Jurkat, Clone E6-1 (cell line): ENCODE data around the gene AUTS2.

ENCODE experiments used
- DNase-seq: peaks from one replicate; pipeline ENCODE4 v3.0.0-alpha.2; 2011; ENCODE audit warnings: low read depth, low spot score
- H3K4me3 ChIP-seq: 2 replicates; pipeline ENCODE4 v1.5.1; 2011; ENCODE audit warnings: mild to moderate bottlenecking, low read length, control low read depth, moderate library complexity

Gene AUTS2

DNA sequence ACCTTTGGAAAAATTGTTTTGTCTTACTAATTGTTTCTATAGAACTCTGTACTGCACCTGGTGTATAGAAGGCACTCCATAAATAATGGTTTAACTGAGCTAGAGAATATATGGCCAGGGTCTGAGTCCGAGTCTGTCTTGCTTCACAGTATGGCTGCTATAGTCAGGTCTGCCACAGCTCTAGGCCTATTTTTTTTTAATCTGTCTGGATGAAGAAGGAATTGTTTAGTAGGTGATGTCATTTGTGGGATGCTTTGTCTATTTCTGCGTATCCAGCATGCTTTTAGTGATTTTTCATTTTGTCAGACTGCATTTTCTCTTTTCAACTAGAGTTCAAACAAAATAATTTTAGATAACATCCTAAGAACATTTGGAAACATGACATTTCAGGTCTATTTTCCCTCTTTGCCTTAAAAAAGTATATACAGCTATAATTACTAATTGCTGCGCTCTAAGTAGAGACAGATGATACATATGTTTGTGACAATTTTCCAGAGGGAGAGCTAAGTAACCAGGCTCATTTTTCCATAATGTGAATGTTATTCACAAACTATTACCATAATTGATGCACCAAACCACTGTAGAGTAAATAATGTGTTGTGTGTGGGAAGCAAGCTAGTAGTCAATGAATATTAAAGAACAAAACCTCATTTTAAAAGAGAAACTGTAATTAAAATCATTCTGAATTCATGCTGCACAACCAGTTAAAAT is 361.7 kb downstream of the AUTS2 start:
- no peak for DNase-seq
- H3K4me3 ChIP-seq, result no peak overlapping the region

GRCh38 chr7:69961436-69961835 is 363.2 kb downstream of the AUTS2 start:
- no peak overlapping the region for H3K4me3 ChIP-seq
- no peak for DNase-seq

DNA sequence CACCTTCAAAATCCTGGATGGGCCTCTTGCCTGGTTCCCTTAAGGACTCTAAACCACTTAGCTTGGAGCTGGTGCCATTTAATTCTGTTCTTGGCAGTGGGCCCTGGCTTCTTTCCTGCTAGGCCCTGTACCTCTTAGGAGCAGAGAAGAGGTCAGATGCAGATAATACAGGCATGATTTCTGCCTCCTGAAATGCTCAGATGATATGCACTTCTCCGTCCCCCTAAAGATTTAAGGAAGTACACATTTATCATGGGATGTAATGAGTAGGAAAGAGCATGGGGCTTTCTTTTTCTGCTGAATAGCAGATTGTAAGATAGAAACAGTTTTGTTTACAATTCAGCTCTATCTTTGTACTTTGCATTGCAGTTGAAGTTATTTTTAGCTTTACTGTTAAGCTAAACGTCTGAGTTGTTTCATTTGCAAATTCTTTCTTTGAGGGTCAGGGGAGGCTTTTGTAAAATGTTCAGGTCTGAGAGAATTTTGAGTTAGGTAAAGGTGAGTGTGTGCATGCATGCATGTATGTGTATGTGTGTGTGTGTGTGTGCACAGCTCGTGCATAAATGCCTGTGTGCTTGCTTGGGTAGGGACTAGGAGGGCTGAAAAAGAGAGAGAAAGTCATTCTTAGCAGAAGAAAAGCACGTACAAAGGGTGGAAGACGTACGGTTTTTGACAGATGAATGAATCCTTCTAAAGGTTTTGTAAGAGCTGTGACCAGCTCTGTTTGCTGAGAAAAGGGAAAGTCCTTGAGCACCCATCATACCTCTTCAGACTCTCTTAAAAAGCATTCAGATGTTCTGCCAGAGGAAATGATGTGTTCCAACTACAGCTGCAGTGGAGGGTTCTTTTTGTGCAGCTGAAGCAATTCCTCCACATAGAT is 364.2 kb downstream of the AUTS2 start:
- no peak overlapping the region for H3K4me3 ChIP-seq
- DNase-seq, result no peak

DNA sequence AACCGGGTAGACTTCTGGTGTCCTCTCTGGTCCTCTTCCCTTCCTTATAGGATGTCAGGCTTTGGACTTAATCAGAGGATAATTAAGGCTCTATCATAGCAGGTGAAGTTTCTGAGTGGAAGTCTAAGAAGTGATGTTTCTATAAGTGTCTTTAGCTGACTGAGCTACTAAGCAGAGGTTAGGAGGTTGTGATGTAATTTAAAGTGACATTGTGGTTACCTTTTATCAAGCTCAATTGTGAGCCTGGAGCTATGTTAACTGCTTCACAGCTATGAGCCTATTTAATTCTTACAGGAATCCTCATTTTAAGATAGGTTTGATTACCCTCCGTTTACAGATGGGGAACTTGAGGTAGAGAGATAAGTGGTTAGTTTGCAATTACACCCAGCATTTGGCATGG is 365.1 kb downstream of the AUTS2 start:
- peak; percentile 49 for DNase-seq
- H3K4me3 ChIP-seq, result no peak overlapping the region

- DNase-seq, result no peak
- no peak overlapping the region for H3K4me3 ChIP-seq
Measured at GRCh38 chr7:69966766-69967591, 368.7 kb downstream of the AUTS2 start.

GRCh38 chr7:69967689-69968450 is 369.6 kb downstream of the AUTS2 start:
- H3K4me3 ChIP-seq, result no peak overlapping the region
- no peak for DNase-seq

GRCh38 chr7:69968969-69969556 is 370.8 kb downstream of the AUTS2 start:
- no peak for DNase-seq
- no peak overlapping the region for H3K4me3 ChIP-seq

DNA sequence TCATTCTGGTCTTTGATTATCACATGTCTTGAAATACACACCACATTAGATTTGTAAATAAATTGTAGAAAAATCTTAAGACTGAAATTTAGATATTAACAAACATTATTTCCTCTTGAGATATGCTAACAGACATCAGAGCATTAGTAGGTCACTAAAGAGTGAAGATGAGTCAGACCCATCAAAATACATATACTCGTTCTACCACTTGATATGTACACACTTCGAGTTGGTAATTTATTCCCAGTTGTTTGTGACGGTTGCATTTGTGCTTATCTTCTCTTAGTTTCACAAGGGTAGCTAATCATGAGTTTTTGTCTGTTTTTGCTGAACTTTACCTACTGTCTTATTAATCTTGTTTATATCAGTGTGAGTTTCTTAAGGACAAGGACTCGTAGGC is 383.4 kb downstream of the AUTS2 start:
- H3K4me3 ChIP-seq, result no peak overlapping the region
- DNase-seq, result no peak

GRCh38 chr7:69982197-69982596 is 383.9 kb downstream of the AUTS2 start:
- no peak for DNase-seq
- H3K4me3 ChIP-seq, result no peak overlapping the region

GRCh38 chr7:69989551-69989950 is 391.3 kb downstream of the AUTS2 start:
- no peak for DNase-seq
- no peak overlapping the region for H3K4me3 ChIP-seq

DNA sequence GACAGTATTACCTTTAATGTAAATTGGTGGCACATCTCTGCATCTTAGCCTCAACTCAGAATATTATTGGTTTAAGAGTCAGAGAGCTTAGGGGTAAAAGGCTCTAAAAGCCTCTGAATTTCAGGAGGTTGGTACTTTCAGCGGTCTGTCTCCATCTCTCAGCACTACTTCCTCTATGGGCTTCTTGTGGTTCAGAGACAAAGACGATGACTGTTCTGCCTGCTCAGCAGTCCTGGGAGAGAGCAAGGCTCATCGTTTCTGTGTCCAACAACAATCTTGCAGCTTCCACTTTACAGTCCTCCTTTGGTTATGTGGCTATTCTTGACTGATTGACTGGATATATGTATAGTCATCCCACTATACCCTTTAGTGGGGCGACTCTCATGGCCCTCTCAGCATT is 394.7 kb downstream of the AUTS2 start:
- peak; percentile 49 for DNase-seq

DNA sequence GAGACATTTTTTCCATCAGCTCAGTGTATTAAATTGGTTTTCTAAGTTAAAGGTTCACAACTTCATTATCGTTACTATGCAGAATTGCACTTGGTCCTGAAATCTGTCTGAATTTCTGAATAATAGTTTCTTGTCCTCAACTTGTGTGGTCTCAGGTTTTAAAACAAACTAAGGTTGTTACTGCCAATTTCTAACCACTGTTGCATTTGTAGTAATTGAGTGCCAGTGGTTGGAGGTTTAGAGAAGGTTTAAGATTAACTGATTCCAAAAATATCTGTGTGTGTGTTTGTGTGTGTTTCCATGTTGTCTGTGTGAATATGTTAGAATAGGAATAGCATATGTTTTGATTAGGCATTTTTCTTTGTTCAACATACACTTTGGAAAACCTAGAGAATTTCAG is 395.9 kb downstream of the AUTS2 start:
- DNase-seq, result no peak
- no peak overlapping the region for H3K4me3 ChIP-seq

More for the DNA sequence above, 394.7 kb downstream of the AUTS2 start:
- no peak overlapping the region for H3K4me3 ChIP-seq

- H3K4me3 ChIP-seq, result no peak overlapping the region
- DNase-seq, result no peak
Measured at GRCh38 chr7:69994886-69995542, 396.7 kb downstream of the AUTS2 start.

- H3K4me3 ChIP-seq, result no peak overlapping the region
- no peak for DNase-seq
Measured at GRCh38 chr7:69996121-69996520, 397.8 kb downstream of the AUTS2 start.

DNA sequence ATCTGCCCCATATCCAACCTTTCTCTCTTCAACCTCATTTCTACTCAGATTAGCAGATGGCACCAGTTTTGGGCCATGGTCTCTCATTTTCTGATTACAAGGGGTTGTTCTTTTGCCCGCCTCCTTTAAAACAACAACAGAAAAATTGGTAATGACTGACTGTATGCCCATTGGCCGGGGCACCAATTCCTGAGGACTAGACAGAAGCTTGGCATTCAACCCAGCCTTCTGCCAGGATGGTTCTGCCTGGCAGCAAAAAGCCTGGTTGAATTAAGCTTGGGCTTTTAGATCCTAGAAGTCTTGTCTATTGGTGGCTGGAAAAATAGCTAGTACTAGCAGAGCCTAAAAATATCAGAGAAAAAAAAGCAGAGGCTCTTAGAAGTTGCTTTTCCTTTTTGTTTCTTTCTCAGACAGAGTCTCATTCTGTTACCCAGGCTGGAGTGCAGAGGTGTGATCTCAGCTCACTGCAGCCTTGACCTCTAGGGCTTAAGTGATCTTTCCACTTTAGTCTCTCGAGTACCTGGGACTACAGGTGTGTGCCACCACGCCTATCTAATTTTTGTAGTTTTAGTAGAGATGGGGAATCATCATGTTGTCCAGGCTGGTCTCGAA is 402.6 kb downstream of the AUTS2 start:
- DNase-seq, result no peak
- H3K4me3 ChIP-seq, result no peak overlapping the region

DNA sequence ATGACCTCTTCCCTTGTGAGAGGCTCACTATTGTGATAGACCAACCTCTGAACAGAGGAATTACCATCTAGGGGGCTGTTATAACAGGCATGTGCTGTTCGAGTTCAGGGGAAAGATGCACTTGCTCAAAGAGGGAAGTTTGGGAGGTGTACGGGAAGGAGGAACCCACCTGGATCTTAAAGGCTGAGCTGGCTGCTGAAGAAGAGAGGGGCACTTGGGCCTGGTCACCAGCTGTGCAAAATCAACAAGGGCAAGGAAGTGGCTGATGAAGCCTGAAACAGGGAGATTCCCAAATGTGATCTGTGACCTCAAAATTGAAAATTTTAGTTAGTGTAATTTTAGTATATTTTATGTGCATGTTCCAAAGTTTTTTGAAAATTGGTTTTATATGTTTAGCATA is 407.2 kb downstream of the AUTS2 start:
- H3K4me3 ChIP-seq, result no peak overlapping the region

DNA sequence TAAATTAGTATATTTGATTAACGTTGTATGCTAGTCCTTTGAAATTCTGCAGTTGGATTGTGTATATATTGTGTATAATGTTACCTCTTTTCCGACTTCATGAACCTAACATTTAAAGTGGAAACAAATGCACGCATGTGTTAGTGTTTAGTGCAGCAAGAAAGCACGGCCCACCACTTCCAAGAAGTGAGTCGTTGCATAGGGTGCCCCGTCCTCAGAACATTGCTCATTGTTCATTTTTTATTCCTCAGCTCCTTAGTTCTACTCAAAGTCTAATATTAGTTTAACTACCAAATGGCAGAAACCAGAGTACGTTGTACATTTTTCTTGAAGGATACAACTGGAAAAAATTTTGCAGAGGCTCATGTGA is 407.6 kb downstream of the AUTS2 start:
- peak; percentile 12 for DNase-seq
- peak overlapping the region; percentile 9; the same call in 1 of the 2 replicates for H3K4me3 ChIP-seq

More for the DNA sequence above, 407.2 kb downstream of the AUTS2 start:
- no peak for DNase-seq
